H1 (cell line): ENCODE data around the gene ARMC10. TPM values are rescaled to one million over a fixed set of nuclear protein-coding genes. Genes with fewer than 3 reads are reported as not detected.

Experiments used
- CTCF ChIA-PET: fragments of 300-600 bp; sonication (Branson Sonifier 250); formaldehyde crosslinking; loops from one replicate; lab custom pipeline; 2021; ENCODE audit not compliant: partially characterized antibody; lab: Charles Lee
- POLR2A ChIA-PET: fragments of 300-600 bp; sonication (Branson Sonifier 250); formaldehyde crosslinking; loops from one replicate; lab custom pipeline; 2021; ENCODE audit warnings: inconsistent platforms; ENCODE audit not compliant: partially characterized antibody; lab: Charles Lee
- DNase-seq, 2 experiments: peaks; one replicate each; pipeline versions ENCODE4 v3.0.0 to v3.0.0-alpha.2; 2010 to 2022; ENCODE audit warnings: low spot score in 2 of 2, low read depth in 1 of 2, mixed read lengths in 1 of 2
- FAIRE-seq: peaks from 2 replicates; lab custom pipeline; 2011; peaks lifted over from hg19 to GRCh38; lab: Jason Lieb, UNC
- H2AFZ ChIP-seq: 2 replicates; pipeline ENCODE4 v1.8.1; 2012; ENCODE audit warnings: low read length, inconsistent platforms
- H2AK5ac ChIP-seq: 2 replicates; pipeline ENCODE4 v1.6.1; 2013; ENCODE audit warnings: low read depth, low read length
- H2BK120ac ChIP-seq: replicated peaks from 2 replicates; pipeline ENCODE3; 2013; ENCODE audit warnings: low read depth, low read length, inconsistent platforms
- H2BK12ac ChIP-seq: 2 replicates; pipeline ENCODE4 v1.6.1; 2013; ENCODE audit warnings: low read depth, low read length
- H2BK15ac ChIP-seq: 2 replicates; pipeline ENCODE4 v1.6.1; 2013; ENCODE audit warnings: low read length
- H2BK20ac ChIP-seq: 2 replicates; pipeline ENCODE4 v1.6.1; 2013; ENCODE audit warnings: low read length
- H2BK5ac ChIP-seq: 2 replicates; pipeline ENCODE4 v1.6.1; 2013; ENCODE audit warnings: low read depth, low read length
- H3K14ac ChIP-seq: 2 replicates; pipeline ENCODE4 v1.6.1; 2013; ENCODE audit warnings: inconsistent platforms; ENCODE audit not compliant: insufficient read length
- H3K18ac ChIP-seq: 2 replicates; pipeline ENCODE4 v1.6.1; 2013; ENCODE audit warnings: low read length; ENCODE audit errors: extremely low read depth
- H3K23ac ChIP-seq: 2 replicates; pipeline ENCODE4 v1.6.1; 2013; ENCODE audit warnings: inconsistent platforms; ENCODE audit not compliant: insufficient read length
- H3K23me2 ChIP-seq: 2 replicates; pipeline ENCODE4 v1.6.1; 2013; ENCODE audit warnings: low read depth, low read length
- H3K27ac ChIP-seq: 2 replicates; pipeline ENCODE4 v1.6.1; 2011; ENCODE audit warnings: low read depth, low read length, inconsistent platforms
- H3K27me3 ChIP-seq, 4 experiments: replicated peaks in 1 of 4; 1 replicate in 1 of 4; 2 replicates in 3 of 4; pipeline versions ENCODE4 v1.6.1 to v1.8.1; 2011 to 2013; ENCODE audit warnings: low read length in 3 of 4, mild to moderate bottlenecking in 3 of 4, inconsistent platforms in 2 of 4, mixed read lengths in 2 of 4, moderate library complexity in 1 of 4; ENCODE audit not compliant: control insufficient read depth in 3 of 4, insufficient read depth in 3 of 4; ENCODE audit errors: extremely low read depth in 1 of 4
- H3K36me3 ChIP-seq, 4 experiments: 2 replicates each; pipeline versions ENCODE4 v1.6.1 to v1.8.1; 2011 to 2013; ENCODE audit warnings: mild to moderate bottlenecking in 4 of 4, low read length in 3 of 4, moderate library complexity in 2 of 4, control low read depth in 1 of 4, inconsistent platforms in 1 of 4; ENCODE audit not compliant: insufficient read depth in 4 of 4, control insufficient read depth in 2 of 4
- H3K4ac ChIP-seq: replicated peaks from 2 replicates; pipeline ENCODE3; 2013; ENCODE audit warnings: low read length, low read depth, mixed read lengths, inconsistent platforms; ENCODE audit not compliant: insufficient read length
- H3K4me1 ChIP-seq, 4 experiments: replicated peaks in 1 of 4; 1 replicate in 1 of 4; 2 replicates in 3 of 4; pipeline versions ENCODE4 v1.6.1 to v1.8.1; 2011 to 2013; ENCODE audit warnings: low read length in 3 of 4, inconsistent platforms in 2 of 4, mixed read lengths in 1 of 4; ENCODE audit not compliant: insufficient read depth in 4 of 4, control insufficient read depth in 3 of 4
- H3K4me2 ChIP-seq, 2 experiments: 2 replicates each; pipeline versions ENCODE4 v1.6.1 to v1.8.1; 2011 to 2013; ENCODE audit warnings: low read depth in 2 of 2, low read length in 2 of 2, control low read depth in 1 of 2, inconsistent platforms in 1 of 2, mild to moderate bottlenecking in 1 of 2; ENCODE audit not compliant: insufficient read depth in 1 of 2
- H3K4me3 ChIP-seq, 4 experiments: fragments of 200-600, 300-600 bp in 1 of 4; sonication (generic), shearing (Covaris generic), sonication (Bioruptor Twin) in 1 of 4; 2 replicates each; pipeline versions ENCODE4 v1.5.1 to v1.8.1; 2011 to 2016; ENCODE audit warnings: low read length in 4 of 4, low read depth in 3 of 4, control low read depth in 2 of 4, inconsistent platforms in 2 of 4, mild to moderate bottlenecking in 2 of 4, mixed read lengths in 1 of 4, moderate library complexity in 1 of 4; ENCODE audit not compliant: insufficient read depth in 2 of 4; ENCODE audit errors: extremely low read depth in 1 of 4
- H3K56ac ChIP-seq: replicated peaks from 2 replicates; pipeline ENCODE3; 2013; ENCODE audit warnings: low read depth, mild to moderate bottlenecking, mixed read lengths, low read length, inconsistent platforms; ENCODE audit not compliant: insufficient read length
- H3K79me1 ChIP-seq: 2 replicates; pipeline ENCODE4 v1.6.1; 2013; ENCODE audit warnings: low read depth, low read length, control low read depth
- H3K79me2 ChIP-seq, 2 experiments: 2 replicates each; pipeline versions ENCODE4 v1.6.1 to v1.8.1; 2012 to 2013; ENCODE audit warnings: low read length in 2 of 2, mild to moderate bottlenecking in 2 of 2, inconsistent platforms in 1 of 2; ENCODE audit not compliant: insufficient read depth in 2 of 2, control insufficient read depth in 1 of 2
- H3K9ac ChIP-seq, 4 experiments: replicated peaks in 1 of 4; 1 replicate in 1 of 4; 2 replicates in 3 of 4; pipeline versions ENCODE4 v1.6.1 to v1.8.1; 2011 to 2013; ENCODE audit warnings: low read depth in 3 of 4, low read length in 3 of 4, control low read depth in 2 of 4, mild to moderate bottlenecking in 2 of 4, moderate library complexity in 2 of 4, inconsistent platforms in 1 of 4; ENCODE audit errors: extremely low read depth in 1 of 4
- H3K9me3 ChIP-seq, 2 experiments: 2 replicates each; pipeline versions ENCODE4 v1.6.1 to v1.8.1; 2012 to 2013; ENCODE audit warnings: mild to moderate bottlenecking in 2 of 2, moderate library complexity in 2 of 2, control low read depth in 1 of 2, inconsistent platforms in 1 of 2, low read depth in 1 of 2, low read length in 1 of 2, mixed read lengths in 1 of 2; ENCODE audit not compliant: insufficient read depth in 2 of 2
- H4K20me1 ChIP-seq, 2 experiments: replicated peaks in 1 of 2; 2 replicates each; pipeline versions ENCODE3 to v1.8.1; 2011 to 2013; ENCODE audit warnings: inconsistent platforms in 2 of 2, low read length in 2 of 2, mild to moderate bottlenecking in 1 of 2; ENCODE audit not compliant: insufficient read depth in 2 of 2, control insufficient read depth in 1 of 2
- H4K5ac ChIP-seq: 2 replicates; pipeline ENCODE4 v1.6.1; 2013; ENCODE audit warnings: low read length, low read depth, mixed read lengths, inconsistent platforms; ENCODE audit not compliant: insufficient read length
- H4K8ac ChIP-seq: 2 replicates; pipeline ENCODE4 v1.8.0; 2013; ENCODE audit warnings: mild to moderate bottlenecking, moderate library complexity, low read length, inconsistent platforms; ENCODE audit not compliant: insufficient read depth; ENCODE audit errors: extremely low read depth
- H4K91ac ChIP-seq: replicated peaks from 2 replicates; pipeline ENCODE3; 2013; ENCODE audit warnings: low read length, mixed read lengths, inconsistent platforms; ENCODE audit not compliant: insufficient read length
- CTBP2 ChIP-seq: IDR thresholded peaks from 2 replicates; pipeline ENCODE4 v1.7.0; 2011; ENCODE audit warnings: borderline replicate concordance, mild to moderate bottlenecking, moderate library complexity, mixed read lengths, low read length; ENCODE audit not compliant: insufficient read depth, insufficient read length
- EGR1 ChIP-seq: IDR thresholded peaks from 2 replicates; pipeline ENCODE4 v1.6.1; 2011; ENCODE audit warnings: low read depth, low read length, borderline replicate concordance
- POLR2A ChIP-seq, 2 experiments: IDR thresholded peaks; 1 replicate in 1 of 2; 2 replicates in 1 of 2; pipeline ENCODE4 v1.6.1; 2011; ENCODE audit warnings: low read depth in 2 of 2, low read length in 2 of 2, mild to moderate bottlenecking in 2 of 2; ENCODE audit errors: control extremely low read depth in 1 of 2
- RXRA ChIP-seq: IDR thresholded peaks from 2 replicates; pipeline ENCODE4 v1.6.1; 2011; ENCODE audit warnings: low read depth, mild to moderate bottlenecking, low read length, moderate library complexity; ENCODE audit not compliant: insufficient read depth
- SIN3A ChIP-seq, 2 experiments: IDR thresholded peaks in 1 of 2; conservative IDR thresholded peaks in 1 of 2; 2 replicates each; pipeline ENCODE4 v1.6.1; 2011 to 2012; ENCODE audit warnings: low read length in 2 of 2, improper control_type of control experiment in 1 of 2, low read depth in 1 of 2, mild to moderate bottlenecking in 1 of 2
- SP2 ChIP-seq: IDR thresholded peaks from 2 replicates; pipeline ENCODE4 v1.6.1; 2012; ENCODE audit warnings: mild to moderate bottlenecking, low read length, inconsistent platforms
- SRF ChIP-seq: IDR thresholded peaks from 2 replicates; pipeline ENCODE4 v1.6.1; 2011; ENCODE audit warnings: mild to moderate bottlenecking, low read depth, low read length, moderate library complexity
- USF2 ChIP-seq: IDR thresholded peaks from 2 replicates; pipeline ENCODE4 v1.6.1; 2011; ENCODE audit warnings: low read length, improper control_type of control experiment
- WGBS, 2 experiments: shearing (Covaris generic) in 1 of 2; methylation state at CpG; one replicate each; pipeline versions ENCODE4 v1.1.6 to v1.1.7; 2013 to 2015; ENCODE audit warnings: low lambda C conversion rate in 2 of 2, mixed read lengths in 2 of 2, inconsistent platforms in 1 of 2, low coverage in 1 of 2, missing lambda C conversion rate in 1 of 2; ENCODE audit not compliant: insufficient replicate concordance in 2 of 2, insufficient coverage in 1 of 2, insufficient read length in 1 of 2; ENCODE audit errors: extremely low coverage in 1 of 2, missing lambda C conversion rate in 1 of 2; 5-methylcytosine and 5-hydroxymethylcytosine counted together
- polyA plus RNA-seq, 7 experiments: library from polyadenylated mRNA; depleted of rRNA in 3 of 7; stranded (reverse) in 5 of 7; unstranded in 2 of 7; fragments of >200 nt in 5 of 7; fragments of 200-250 nt in 2 of 7; gene quantifications; 1 replicate in 5 of 7; 2 replicates in 1 of 7; 4 replicates in 1 of 7; pipeline versions ENCODE4 v1.2.1 to v1.2.3, GENCODE V29; 2011 to 2013; ENCODE audit warnings: missing spikeins in 2 of 7, mixed read lengths in 2 of 7
- total RNA-seq: library from RNA; stranded (reverse); fragmentation: NEBNext Ultra II Directional; extraction: Animal tissue kit (Norgen Biotek cat#: 25700); gene quantifications from 2 replicates; pipeline ENCODE4 v1.2.1, GENCODE V29; 2021

Gene ARMC10
- total and polyA plus RNA-seq, 2 of the 8 experiments (the other 6 are each of a cell fraction or from before 2014, with no cell fraction given) = 16.4 to 44.3 TPM

DNA sequence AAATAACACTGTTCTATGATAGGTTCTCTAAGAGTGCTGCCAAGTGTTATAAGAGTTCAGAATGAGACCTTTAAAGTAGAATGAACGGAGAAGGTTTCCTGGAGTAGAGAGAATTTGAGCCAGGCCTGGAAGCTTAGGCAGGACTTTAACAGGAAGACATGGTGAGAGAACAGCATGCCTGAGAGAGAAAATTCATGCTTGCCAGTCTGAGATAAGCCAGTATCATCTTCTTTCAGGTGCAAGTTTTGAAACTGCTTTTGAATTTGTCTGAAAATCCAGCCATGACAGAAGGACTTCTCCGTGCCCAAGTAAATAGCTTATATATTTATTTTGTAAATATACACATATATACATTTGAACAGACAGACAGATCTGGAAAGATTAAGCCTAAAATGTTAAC is 22.1 kb downstream of the ARMC10 start:
- H4K8ac ChIP-seq = no peak overlapping the region
- peaks cover 0 to 22% (median 4%) of the 10 kb centered on the region in 4 experiments; a peak in 5 of 8 replicates for H3K36me3 ChIP-seq
- 95% methylated on average over 2 of the region's 2 CpGs; no CpG with 5 or more reads in 1 of the 2 experiments for WGBS, 2 experiments
- H4K5ac ChIP-seq = no peak overlapping the region
- no peak overlapping the region for H3K4me3 ChIP-seq
- no peak overlapping the region for H2BK15ac ChIP-seq
- H3K27ac ChIP-seq = no peak overlapping the region
- H3K79me2 ChIP-seq = no peaks in the 10 kb centered on the region
- peaks cover 0 to 2% of the 10 kb centered on the region in 2 experiments for H4K20me1 ChIP-seq
- H3K9me3 ChIP-seq = no peaks in the 10 kb centered on the region
- CTCF ChIA-PET = no interaction called here
- no peak overlapping the region for H3K4ac ChIP-seq
- no peak overlapping the region for H2BK20ac ChIP-seq
- POLR2A ChIA-PET = interaction anchor here (1.0 to 1.9 kb wide), 3 partner anchors 10 to 12 kb away, joined by 3 to 6 read pairs (median 5); no protein-coding TSS in a partner anchor
- H4K91ac ChIP-seq = no peak overlapping the region
- no peak overlapping the region for H3K23ac ChIP-seq
- H3K9ac ChIP-seq = no peak overlapping the region
- H2BK12ac ChIP-seq = no peak overlapping the region
- no peaks in the 10 kb centered on the region for H3K23me2 ChIP-seq
- no peak overlapping the region for H3K4me2 ChIP-seq
- TF ChIP-seq USF2 (no peak), SRF (no peak), SP2 (no peak), CTBP2 (no peak), RXRA (no peak), SIN3A (conservative IDR thresholded peaks at IDR 0.05 in 1 of 2, IDR thresholded peaks at IDR 0.05 in 1 of 2; ENCODE audit: low read depth in 1 of 2, low read length in 2 of 2) (no peak), POLR2A (IDR thresholded peaks at IDR 0.05; ENCODE audit: control extremely low read depth in 1 of 2, low read depth in 2 of 2, low read length in 2 of 2) (no peak), EGR1 (no peak)
- TF ChIP-seq, all 59 proteins: peak for 0
- Histone ChIP-seq H3K4me1 (no peaks in the 10 kb centered on the region), H3K27me3 (no peaks in the 10 kb centered on the region), H3K14ac (no peak overlapping the region), H2AK5ac (no peak overlapping the region), H3K79me1 (no peaks in the 10 kb centered on the region), H3K56ac (no peak overlapping the region), H2BK5ac (no peak overlapping the region), H2AFZ (no peak overlapping the region), H2BK120ac (no peak overlapping the region), H3K18ac (no peak overlapping the region)
- DNase-seq (no peak), FAIRE-seq (no peak)
